GM12878 (cell line): Measurements from ENCODE around the gene MRTFB. TPM values are rescaled to one million over a fixed set of nuclear protein-coding genes. Genes with fewer than 3 reads are reported as not detected.

Source experiments
- ATAC-seq: fragments of 200-7000 bp; cut with Tn5 transposase; 3 replicates; pipeline ENCODE4 v1.9.1; 2020; ENCODE audit warnings: mild to moderate bottlenecking, moderate library complexity
- BruUV-seq: library from RNA; stranded (reverse); fragments of 400-500 nt; replicated peaks from 2 replicates; lab custom pipeline; 2021; lab: Mats Ljungman, UMichigan
- CTCF ChIA-PET: fragments of 300-600 bp; sonication (Branson Sonifier 250); formaldehyde crosslinking; extraction: SDS; loops from one replicate; lab custom pipeline; 2021; ENCODE audit warnings: inconsistent platforms; lab: Yijun Ruan, JAX
- POLR2A ChIA-PET: fragments of 350-600 bp; formaldehyde crosslinking; extraction: SDS; loops from one replicate; lab custom pipeline; 2021; ENCODE audit warnings: inconsistent platforms; lab: Charles Lee
- RAD21 ChIA-PET: fragments of 300-600 bp; sonication (Branson Sonifier 250); formaldehyde crosslinking; loops from one replicate; lab custom pipeline; 2023; ENCODE audit warnings: antibody characterized with exemption; ENCODE audit not compliant: unreplicated experiment; lab: Charles Lee
- SMC1A ChIA-PET: fragments of 300-600 bp; sonication (Branson Sonifier 250); formaldehyde crosslinking; loops from one replicate; lab custom pipeline; 2023; ENCODE audit not compliant: unreplicated experiment, uncharacterized antibody; lab: Charles Lee
- DNase-seq: peaks from one replicate; pipeline ENCODE4 v3.0.0-alpha.2; 2011; ENCODE audit warnings: low read depth, low spot score
- FAIRE-seq: peaks from 3 replicates; lab custom pipeline; 2011; peaks lifted over from hg19 to GRCh38; lab: Jason Lieb, UNC
- H2AFZ ChIP-seq: 2 replicates; pipeline ENCODE4 v1.6.0; 2011; ENCODE audit warnings: low read depth, low read length, control low read depth; ENCODE audit not compliant: control insufficient read depth
- H3K27ac ChIP-seq: 2 replicates; pipeline ENCODE4 v1.5.1; 2011; ENCODE audit warnings: control low read depth; ENCODE audit not compliant: control insufficient read depth, insufficient read depth
- H3K27me3 ChIP-seq, 2 experiments: replicated peaks in 1 of 2; 2 replicates each; pipeline versions ENCODE4 v1.6.0 to v1.6.1; 2011; ENCODE audit warnings: low read length in 1 of 2; ENCODE audit not compliant: control insufficient read depth in 2 of 2, insufficient read depth in 2 of 2
- H3K36me3 ChIP-seq, 2 experiments: 2 replicates each; pipeline ENCODE4 v1.5.1; 2011; ENCODE audit warnings: low read length in 1 of 2; ENCODE audit not compliant: control insufficient read depth in 2 of 2, insufficient read depth in 2 of 2
- H3K4me1 ChIP-seq: 2 replicates; pipeline ENCODE4 v1.6.1; 2011; ENCODE audit warnings: mild to moderate bottlenecking, low read length, moderate library complexity, mixed read lengths; ENCODE audit not compliant: control insufficient read depth, insufficient read depth
- H3K4me2 ChIP-seq: 2 replicates; pipeline ENCODE4 v1.6.0; 2011; ENCODE audit warnings: control low read depth; ENCODE audit not compliant: control insufficient read depth, insufficient read depth
- H3K4me3 ChIP-seq: fragments of 200-600 bp; sonication (generic); 2 replicates; pipeline ENCODE4 v1.5.1; 2016
- H3K79me2 ChIP-seq: 2 replicates; pipeline ENCODE4 v1.6.0; 2011; ENCODE audit warnings: low read length; ENCODE audit not compliant: control insufficient read depth, insufficient read depth
- H3K9ac ChIP-seq: 2 replicates; pipeline ENCODE4 v1.8.0; 2011; ENCODE audit warnings: low read length, control low read depth, mixed read lengths; ENCODE audit not compliant: control insufficient read depth, insufficient read depth
- H3K9me3 ChIP-seq: replicated peaks from 3 replicates; pipeline ENCODE4 v1.5.1; 2011; ENCODE audit warnings: mild to moderate bottlenecking, low read length; ENCODE audit not compliant: control insufficient read depth, insufficient read depth
- H4K20me1 ChIP-seq: 2 replicates; pipeline ENCODE4 v1.6.0; 2011; ENCODE audit not compliant: control insufficient read depth, insufficient read depth
- CTCF ChIP-seq, 3 experiments: IDR thresholded peaks in 2 of 3; conservative IDR thresholded peaks in 1 of 3; 2 replicates each; pipeline ENCODE4 v1.5.1; 2011; ENCODE audit warnings: low read depth in 3 of 3, low read length in 3 of 3, mild to moderate bottlenecking in 3 of 3, control low read depth in 2 of 3, moderate library complexity in 2 of 3, inconsistent platforms in 1 of 3, mixed read lengths in 1 of 3; ENCODE audit not compliant: control insufficient read depth in 2 of 3, insufficient read depth in 1 of 3; ENCODE audit errors: extremely low read depth in 1 of 3
- EED ChIP-seq: sonication (generic); IDR thresholded peaks from 2 replicates; pipeline ENCODE4 v1.6.1; 2016; ENCODE audit warnings: antibody characterized with exemption, low read depth
- EP300 ChIP-seq, 2 experiments: fragments of 150-350 bp in 1 of 2; IDR thresholded peaks; 2 replicates each; pipeline ENCODE4 v1.6.1; 2011 to 2012; ENCODE audit warnings: low read depth in 2 of 2, low read length in 2 of 2, borderline replicate concordance in 1 of 2, improper control_type of control experiment in 1 of 2, inconsistent platforms in 1 of 2; ENCODE audit not compliant: control insufficient read depth in 1 of 2
- IRF5 ChIP-seq: fragments of 450-650 bp; IDR thresholded peaks from 2 replicates; pipeline ENCODE4 v1.6.1; 2017; ENCODE audit warnings: borderline replicate concordance
- MYB ChIP-seq: fragments of 150-350 bp; IDR thresholded peaks from 2 replicates; pipeline ENCODE4 v1.6.1; 2014; ENCODE audit warnings: mild to moderate bottlenecking, low read depth, low read length, borderline replicate concordance
- NFIC ChIP-seq: IDR thresholded peaks from 2 replicates; pipeline ENCODE4 v1.6.1; 2012; ENCODE audit warnings: low read depth, mild to moderate bottlenecking, inconsistent platforms, low read length, moderate library complexity
- NFXL1 ChIP-seq: fragments of 450-650 bp; IDR thresholded peaks from 2 replicates; pipeline ENCODE4 v1.6.1; 2017; ENCODE audit warnings: antibody characterized with exemption, mild to moderate bottlenecking, borderline replicate concordance
- NR2C2 ChIP-seq: IDR thresholded peaks from 2 replicates; pipeline ENCODE4 v1.6.1; 2011; ENCODE audit warnings: borderline replicate concordance, low read depth; ENCODE audit not compliant: control insufficient read depth, insufficient read length
- NR2F1 ChIP-seq: fragments of 450-650 bp; conservative IDR thresholded peaks from 2 replicates; pipeline ENCODE4 v1.6.1; 2017; ENCODE audit warnings: mild to moderate bottlenecking
- PBX3 ChIP-seq: IDR thresholded peaks from 2 replicates; pipeline ENCODE4 v1.6.1; 2011; ENCODE audit warnings: mild to moderate bottlenecking, low read depth, low read length, moderate library complexity; ENCODE audit not compliant: insufficient replicate concordance
- RFX5 ChIP-seq: IDR thresholded peaks from 2 replicates; pipeline ENCODE4 v1.6.1; 2011; ENCODE audit warnings: low read depth, low read length, improper control_type of control experiment
- SRF ChIP-seq, 2 experiments: IDR thresholded peaks; 2 replicates each; pipeline ENCODE4 v1.6.1; 2011; ENCODE audit warnings: low read depth in 2 of 2, low read length in 2 of 2, mild to moderate bottlenecking in 1 of 2, moderate library complexity in 1 of 2
- SUPT20H ChIP-seq: IDR thresholded peaks from 2 replicates; pipeline ENCODE4 v1.6.1; 2011; ENCODE audit warnings: low read depth, mild to moderate bottlenecking, low read length, moderate library complexity, borderline replicate concordance; ENCODE audit not compliant: control insufficient read depth
- TCF7 ChIP-seq: IDR thresholded peaks from 2 replicates; pipeline ENCODE4 v1.6.1; 2014; ENCODE audit warnings: antibody characterized with exemption, borderline replicate concordance
- ZZZ3 ChIP-seq: IDR thresholded peaks from 2 replicates; pipeline ENCODE4 v1.6.1; 2011; ENCODE audit warnings: low read depth; ENCODE audit not compliant: control insufficient read depth, insufficient read length
- in situ Hi-C: fragments of 300-500 bp; cut with MboI; formaldehyde crosslinking; loops from 9 replicates; pipeline ENCODE4 v1.14.3; 2018; ENCODE audit warnings: mixed read lengths
- intact Hi-C: fragments of 100-400 bp; cut with micrococcal nuclease; formaldehyde crosslinking; loops from one replicate; pipeline ENCODE4 v1.14.2; 2022; ENCODE audit not compliant: unreplicated experiment
- polyA plus RNA-seq, 11 experiments: library from polyadenylated mRNA; depleted of rRNA in 4 of 11; unstranded in 6 of 11; stranded (reverse) in 5 of 11; fragments of >200 nt; fragmentation: Nextera tagmentation in 4 of 11; fragmentation: Illumina TruSeq in 1 of 11; extraction: Ambion mirVana in 4 of 11; extraction: Trizol in 1 of 11; gene quantifications; 1 replicate in 1 of 11; 2 replicates in 10 of 11; pipeline versions ENCODE4 v1.2.1 to v1.2.3, GENCODE V29; 2011 to 2016; ENCODE audit warnings: inconsistent platforms in 2 of 11, missing spikeins in 2 of 11, low read depth in 1 of 11
- total RNA-seq, 4 experiments: library from RNA; depleted of rRNA in 3 of 4; stranded (reverse); fragments of >200 nt in 3 of 4; fragmentation: Illumina TruSeq in 1 of 4; extraction: Trizol in 1 of 4; gene quantifications; 2 replicates each; pipeline versions ENCODE4 v1.2.1 to v1.2.3, GENCODE V29; 2013 to 2021

Gene MRTFB
- total and polyA plus RNA-seq, 10 of the 15 experiments (the other 5 are each of a cell fraction or from before 2014, with no cell fraction given): 2.1 to 14.3 (median 8.0) TPM

- TF ChIP-seq RFX5 (no peak), NFXL1 (no peak), TCF7 (no peak), CTCF (IDR thresholded peaks at IDR 0.05 in 2 of 3, conservative IDR thresholded peaks at IDR 0.05 in 1 of 3; ENCODE audit: control insufficient read depth in 2 of 3, extremely low read depth in 1 of 3, insufficient read depth in 1 of 3, low read depth in 3 of 3, low read length in 3 of 3) (no peak)
These were observed 29.7 kb downstream of the MRTFB start (continued) for GRCh38 chr16:14100825-14101224.

- in situ Hi-C loops: no loop called here
- H3K27ac ChIP-seq: no peak overlapping the region
- POLR2A ChIA-PET: interaction anchor here (0.6 to 1.2 kb wide), 3 partner anchors 9 to 35 kb away, joined by 3 to 6 read pairs (median 5); no protein-coding TSS in a partner anchor
- SMC1A ChIA-PET: interaction anchor here (0.7 to 5.3 kb wide), 10 partner anchors 8 to 178 kb away, joined by 3 to 25 read pairs (median 4); no protein-coding TSS in a partner anchor
- peaks cover 2% of the 10 kb centered on the region; the same call in 1 of the 2 replicates for H3K79me2 ChIP-seq
- no peaks in the 10 kb centered on the region for H4K20me1 ChIP-seq
- ATAC-seq (peak; percentile 78), DNase-seq (no peak), FAIRE-seq (no peak)
- H3K9me3 ChIP-seq: no peaks in the 10 kb centered on the region; the same call in 2 of the 3 replicates
- CTCF ChIA-PET: interaction anchor here (0.7 to 1.6 kb wide), 4 partner anchors 9 to 182 kb away, joined by 3 to 4 read pairs (median 4); partner anchors contain the start of gene ERCC4
- no peaks in the 10 kb centered on the region for H3K27me3 ChIP-seq
- BruUV-seq: no TSS peak
- intact Hi-C loops: no loop called here
- peaks cover 23% of the 10 kb centered on the region for H3K4me1 ChIP-seq
- RAD21 ChIA-PET: interaction anchor here (0.6 to 2.0 kb wide), 3 partner anchors 8 to 178 kb away, joined by 4 to 7 read pairs (median 6); no protein-coding TSS in a partner anchor
- H3K9ac ChIP-seq: no peak overlapping the region
- peak overlapping the region; percentile 21; the same call in 1 of the 2 replicates for H3K4me2 ChIP-seq
- no peaks in the 10 kb centered on the region; a peak in 1 of 4 replicates for H3K36me3 ChIP-seq
- no peak overlapping the region for H2AFZ ChIP-seq
- H3K4me3 ChIP-seq: no peak overlapping the region
- TF ChIP-seq EED: no peak
- no peak for TF ChIP-seq SUPT20H
- TF ChIP-seq NR2C2: no peak
- no peak for TF ChIP-seq SRF (IDR thresholded peaks at IDR 0.05; ENCODE audit: low read depth in 2 of 2, low read length in 2 of 2)
- TF ChIP-seq MYB: no peak
- TF ChIP-seq PBX3: peak; percentile 15
- TF ChIP-seq EP300 (IDR thresholded peaks at IDR 0.05; ENCODE audit: borderline replicate concordance in 1 of 2, control insufficient read depth in 1 of 2, low read depth in 2 of 2, low read length in 2 of 2): no peak
- TF ChIP-seq ZZZ3: no peak
- no peak for TF ChIP-seq NFIC
- TF ChIP-seq IRF5: no peak
- no peak for TF ChIP-seq NR2F1
These were observed 30.3 kb downstream of the MRTFB start for GRCh38 chr16:14101415-14101814.
